ENCODE measurements around the gene LYSMD3. TPM values are rescaled to one million over a fixed set of nuclear protein-coding genes. Genes with fewer than 3 reads are reported as not detected.

LYSMD3 gene
- total and polyA plus RNA-seq, 10 of the 15 experiments (the other 5 are each of a cell fraction or from before 2014, with no cell fraction given), result 3.9 to 22.5 (median 12.6) TPM

DNA sequence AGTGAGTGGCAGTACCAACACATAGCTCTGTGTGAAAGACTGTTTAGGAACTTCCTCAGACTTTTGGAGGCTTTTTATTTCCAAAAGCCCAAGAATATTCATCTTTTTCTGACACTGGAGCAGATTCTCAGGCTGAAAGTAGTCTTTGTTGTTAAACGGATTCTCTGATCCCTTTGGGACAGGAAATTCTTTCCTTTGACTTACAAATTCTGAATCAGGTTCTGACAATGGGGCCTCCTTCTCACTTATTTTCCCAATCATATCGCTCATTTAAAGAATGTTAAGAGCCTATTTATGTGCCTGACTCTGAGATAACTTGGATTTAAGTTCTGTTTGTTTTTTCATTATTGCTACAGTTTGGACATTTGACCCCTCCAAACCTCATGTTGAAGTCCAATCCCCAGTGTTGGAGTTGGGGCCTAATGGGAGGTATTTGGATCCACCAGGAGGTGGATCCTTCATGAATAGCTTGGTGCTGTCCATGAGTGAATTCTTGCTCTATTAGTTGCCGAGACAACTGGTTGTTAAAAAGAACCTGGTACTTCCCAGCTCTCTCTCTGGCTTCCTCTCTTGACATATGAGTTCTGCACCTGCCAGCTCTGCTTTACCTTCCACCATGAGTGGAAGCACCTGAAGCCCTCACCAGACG is 25.1 kb upstream of the LYSMD3 start:
- Histone ChIP-seq H3K36me3 (ENCODE audit: control insufficient read depth in 2 of 2, insufficient read depth in 2 of 2, low read length in 1 of 2) (no peaks in the 10 kb centered on the region), H3K27me3 (replicated peaks in 1 of 2; ENCODE audit: control insufficient read depth in 2 of 2, insufficient read depth in 2 of 2, low read length in 1 of 2) (peaks cover 1 to 19% of the 10 kb centered on the region in 2 experiments; a peak in 3 of 4 replicates), H3K27ac (ENCODE audit: control insufficient read depth, insufficient read depth) (no peak overlapping the region), H3K4me2 (ENCODE audit: control insufficient read depth, insufficient read depth) (no peak overlapping the region), H4K20me1 (ENCODE audit: control insufficient read depth, insufficient read depth) (no peaks in the 10 kb centered on the region), H3K4me1 (ENCODE audit: control insufficient read depth, insufficient read depth, low read length) (no peaks in the 10 kb centered on the region), H3K79me2 (ENCODE audit: control insufficient read depth, insufficient read depth, low read length) (no peaks in the 10 kb centered on the region), H3K9ac (ENCODE audit: control insufficient read depth, insufficient read depth, low read length) (no peak overlapping the region), H3K9me3 (replicated peaks; ENCODE audit: control insufficient read depth, insufficient read depth, low read length) (no peaks in the 10 kb centered on the region), H3K4me3 (no peak overlapping the region), H2AFZ (ENCODE audit: control insufficient read depth, low read depth, low read length) (no peak overlapping the region)
- in situ Hi-C loops (cut with MboI), result no loop called here
- WGBS (ENCODE audit: insufficient coverage, insufficient replicate concordance, low lambda C conversion rate, missing lambda C conversion rate), result 6% methylated on average over 4 of the region's 4 CpGs
- intact Hi-C loops (cut with micrococcal nuclease; ENCODE audit: unreplicated experiment), result no loop called here
- FAIRE-seq (no peak), DNase-seq (ENCODE audit: low read depth, low spot score) (no peak), ATAC-seq (no peak)
- ChIA-PET RAD21 (ENCODE audit: unreplicated experiment) (no interaction called here), SMC1A (ENCODE audit: uncharacterized antibody, unreplicated experiment) (interaction anchor here (0.6 kb wide), 1 partner anchor 1919 kb away, joined by 3 read pairs; no protein-coding TSS in a partner anchor), POLR2A (no interaction called here), CTCF (no interaction called here)
- BruUV-seq (replicated peaks), result no TSS peak
- TF ChIP-seq RELA (IDR thresholded peaks at IDR 0.05; ENCODE audit: borderline replicate concordance, partially characterized antibody), result no peak
- no peak for TF ChIP-seq ZBTB4 (CRISPR knock-in tag; IDR thresholded peaks at IDR 0.05)
- TF ChIP-seq, protein P1, sequence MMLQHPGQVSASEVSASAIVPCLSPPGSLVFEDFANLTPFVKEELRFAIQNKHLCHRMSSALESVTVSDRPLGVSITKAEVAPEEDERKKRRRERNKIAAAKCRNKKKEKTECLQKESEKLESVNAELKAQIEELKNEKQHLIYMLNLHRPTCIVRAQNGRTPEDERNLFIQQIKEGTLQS (IDR thresholded peaks at IDR 0.05; ENCODE audit: borderline replicate concordance, extremely low read depth, low read depth, low read length), result no peak
- TF ChIP-seq ZBED1 (IDR thresholded peaks at IDR 0.05; ENCODE audit: borderline replicate concordance), result no peak
- no peak for TF ChIP-seq ESRRA (IDR thresholded peaks at IDR 0.05; ENCODE audit: low read length)
- TF ChIP-seq RELB (IDR thresholded peaks at IDR 0.05; ENCODE audit: low read depth), result no peak
- TF ChIP-seq, protein P2, sequence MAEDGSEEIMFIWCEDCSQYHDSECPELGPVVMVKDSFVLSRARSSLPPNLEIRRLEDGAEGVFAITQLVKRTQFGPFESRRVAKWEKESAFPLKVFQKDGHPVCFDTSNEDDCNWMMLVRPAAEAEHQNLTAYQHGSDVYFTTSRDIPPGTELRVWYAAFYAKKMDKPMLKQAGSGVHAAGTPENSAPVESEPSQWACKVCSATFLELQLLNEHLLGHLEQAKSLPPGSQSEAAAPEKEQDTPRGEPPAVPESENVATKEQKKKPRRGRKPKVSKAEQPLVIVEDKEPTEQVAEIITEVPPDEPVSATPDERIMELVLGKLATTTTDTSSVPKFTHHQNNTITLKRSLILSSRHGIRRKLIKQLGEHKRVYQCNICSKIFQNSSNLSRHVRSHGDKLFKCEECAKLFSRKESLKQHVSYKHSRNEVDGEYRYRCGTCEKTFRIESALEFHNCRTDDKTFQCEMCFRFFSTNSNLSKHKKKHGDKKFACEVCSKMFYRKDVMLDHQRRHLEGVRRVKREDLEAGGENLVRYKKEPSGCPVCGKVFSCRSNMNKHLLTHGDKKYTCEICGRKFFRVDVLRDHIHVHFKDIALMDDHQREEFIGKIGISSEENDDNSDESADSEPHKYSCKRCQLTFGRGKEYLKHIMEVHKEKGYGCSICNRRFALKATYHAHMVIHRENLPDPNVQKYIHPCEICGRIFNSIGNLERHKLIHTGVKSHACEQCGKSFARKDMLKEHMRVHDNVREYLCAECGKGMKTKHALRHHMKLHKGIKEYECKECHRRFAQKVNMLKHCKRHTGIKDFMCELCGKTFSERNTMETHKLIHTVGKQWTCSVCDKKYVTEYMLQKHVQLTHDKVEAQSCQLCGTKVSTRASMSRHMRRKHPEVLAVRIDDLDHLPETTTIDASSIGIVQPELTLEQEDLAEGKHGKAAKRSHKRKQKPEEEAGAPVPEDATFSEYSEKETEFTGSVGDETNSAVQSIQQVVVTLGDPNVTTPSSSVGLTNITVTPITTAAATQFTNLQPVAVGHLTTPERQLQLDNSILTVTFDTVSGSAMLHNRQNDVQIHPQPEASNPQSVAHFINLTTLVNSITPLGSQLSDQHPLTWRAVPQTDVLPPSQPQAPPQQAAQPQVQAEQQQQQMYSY (CRISPR knock-in tag; IDR thresholded peaks at IDR 0.05), result no peak
- no peak for TF ChIP-seq CHD2 (IDR thresholded peaks at IDR 0.05; ENCODE audit: borderline replicate concordance, low read depth, low read length)
- TF ChIP-seq IKZF2 (IDR thresholded peaks at IDR 0.05), result no peak
- no peak for TF ChIP-seq HDAC6 (IDR thresholded peaks at IDR 0.05; ENCODE audit: unreplicated experiment)
